Amniotic stem cell (primary cell): ENCODE measurements around the gene MPHOSPH8.
A peak's percentile ranks its signal among the peaks of the same experiment; 100 is the strongest.
"Not testable (repeated sequence)": the region's sequence is repeated elsewhere in the genome, so short reads cannot be mapped to it uniquely, and the experiment has no call there.

ENCODE experiments used
- DNase-seq: peaks from one replicate; lab custom pipeline; 2025; lab: John Stamatoyannopoulos, UW

The MPHOSPH8 gene

DNA sequence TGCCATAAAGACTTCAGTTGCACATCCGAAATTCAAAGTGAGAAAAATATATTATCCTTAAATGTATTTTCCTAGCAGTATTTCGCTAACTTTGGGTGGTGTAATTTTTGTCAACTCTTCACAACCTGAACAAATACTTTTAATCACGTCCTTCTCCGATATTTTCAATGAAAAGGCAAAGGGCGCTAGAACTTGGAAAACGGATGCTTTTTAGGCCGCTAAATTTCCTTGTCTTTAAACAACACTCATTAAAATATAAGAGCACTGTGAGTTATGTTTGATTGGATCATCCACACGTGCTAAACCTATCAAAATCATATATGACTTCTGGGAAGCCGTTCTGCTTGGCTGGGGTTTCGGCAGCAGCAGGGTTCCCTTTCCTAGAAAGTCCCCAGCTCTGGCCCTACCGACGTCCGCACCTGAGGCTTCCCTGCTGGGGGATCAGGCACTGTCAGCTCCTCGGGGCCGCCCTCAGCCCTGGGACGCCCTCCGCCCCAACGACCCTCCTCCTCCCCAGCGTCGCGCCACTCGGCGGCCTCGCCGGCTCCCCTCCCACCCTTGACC lies 462 bp upstream of the MPHOSPH8 start:
- no peak for DNase-seq

- peak; percentile 10 for DNase-seq
Observed at GRCh38 chr13:19634256-19634740, 839 bp downstream of the MPHOSPH8 start.

DNA sequence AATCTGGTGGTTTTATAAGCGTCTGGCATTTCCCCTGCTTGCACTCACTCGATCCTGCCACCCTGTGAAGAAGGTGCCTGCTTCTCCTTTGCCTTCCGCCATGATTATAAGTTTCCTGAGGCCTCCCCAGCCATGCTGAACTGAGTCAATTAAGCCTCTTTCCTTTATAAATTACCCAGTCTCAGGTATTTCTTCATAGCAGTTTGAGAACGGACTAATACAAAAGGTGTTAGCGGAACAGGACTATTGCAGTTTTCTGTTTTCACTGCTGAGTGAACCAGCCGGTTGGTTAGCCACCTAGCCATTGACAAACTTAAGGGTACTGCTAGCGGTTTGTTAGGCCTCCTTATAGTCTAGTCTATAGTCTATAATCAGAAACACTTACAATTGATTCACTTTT lies 2.5 kb downstream of the MPHOSPH8 start:
- DNase-seq: not testable (repeated sequence)

DNA sequence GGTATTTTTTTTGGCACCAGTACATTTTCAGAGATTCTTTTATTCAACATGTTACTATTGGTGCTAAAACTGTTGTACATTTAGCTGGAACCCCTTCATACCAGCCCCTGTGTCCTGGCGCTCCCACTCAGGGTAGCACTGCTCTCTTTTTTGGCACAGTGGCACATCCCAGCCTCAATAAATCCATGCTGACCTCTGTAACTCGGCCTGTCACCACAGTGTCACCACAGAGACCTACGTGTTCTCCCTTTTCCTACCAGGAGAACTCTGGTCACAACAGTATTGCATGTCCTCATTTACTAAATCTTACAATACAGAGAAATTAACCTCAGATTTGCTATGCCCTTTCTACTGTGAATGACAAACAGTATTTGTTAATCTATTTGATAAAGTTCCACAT lies 10.2 kb downstream of the MPHOSPH8 start:
- DNase-seq: no peak

DNA sequence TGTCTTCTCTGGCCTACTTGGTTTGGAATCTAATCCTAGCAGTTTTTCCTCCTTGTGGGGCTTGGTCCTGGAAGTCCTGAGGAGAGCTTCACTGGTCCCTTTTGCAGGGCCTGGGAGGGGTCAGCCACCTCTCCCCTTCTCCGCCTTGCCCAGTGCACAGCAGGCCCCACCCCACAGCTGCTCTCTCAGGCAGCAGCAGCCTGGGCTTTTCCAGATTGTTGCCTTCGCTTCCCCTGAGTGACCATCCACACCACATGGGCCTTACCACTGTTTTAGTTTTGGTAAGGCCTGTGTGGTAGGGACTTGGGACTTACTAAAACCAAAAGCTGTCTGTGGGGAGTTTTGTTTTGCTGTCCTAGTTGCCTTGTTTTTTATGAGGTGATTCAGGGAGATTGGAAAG lies 11.5 kb downstream of the MPHOSPH8 start:
- DNase-seq: no peak

DNA sequence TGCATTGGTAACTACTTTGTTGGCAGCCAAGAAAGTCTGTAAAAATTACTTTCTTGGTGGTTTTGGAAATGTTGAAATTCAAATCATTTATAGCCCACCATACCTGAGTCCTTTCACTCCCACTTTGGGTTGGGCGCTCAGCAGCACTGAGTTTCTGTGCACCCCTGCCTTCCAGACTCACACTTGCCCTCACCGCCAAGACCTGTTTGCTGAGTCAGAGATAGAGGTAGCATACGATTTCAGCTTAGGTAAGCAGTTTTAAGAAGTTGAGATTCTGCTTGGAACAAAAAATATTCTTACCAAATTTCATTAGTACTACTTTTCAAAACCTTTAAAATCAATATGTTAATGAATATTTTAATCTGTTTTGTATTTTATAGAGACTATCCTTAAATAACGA lies 12.6 kb downstream of the MPHOSPH8 start:
- no peak for DNase-seq

- DNase-seq: no peak
Observed at GRCh38 chr13:19650742-19651141, 17.3 kb downstream of the MPHOSPH8 start.

DNA sequence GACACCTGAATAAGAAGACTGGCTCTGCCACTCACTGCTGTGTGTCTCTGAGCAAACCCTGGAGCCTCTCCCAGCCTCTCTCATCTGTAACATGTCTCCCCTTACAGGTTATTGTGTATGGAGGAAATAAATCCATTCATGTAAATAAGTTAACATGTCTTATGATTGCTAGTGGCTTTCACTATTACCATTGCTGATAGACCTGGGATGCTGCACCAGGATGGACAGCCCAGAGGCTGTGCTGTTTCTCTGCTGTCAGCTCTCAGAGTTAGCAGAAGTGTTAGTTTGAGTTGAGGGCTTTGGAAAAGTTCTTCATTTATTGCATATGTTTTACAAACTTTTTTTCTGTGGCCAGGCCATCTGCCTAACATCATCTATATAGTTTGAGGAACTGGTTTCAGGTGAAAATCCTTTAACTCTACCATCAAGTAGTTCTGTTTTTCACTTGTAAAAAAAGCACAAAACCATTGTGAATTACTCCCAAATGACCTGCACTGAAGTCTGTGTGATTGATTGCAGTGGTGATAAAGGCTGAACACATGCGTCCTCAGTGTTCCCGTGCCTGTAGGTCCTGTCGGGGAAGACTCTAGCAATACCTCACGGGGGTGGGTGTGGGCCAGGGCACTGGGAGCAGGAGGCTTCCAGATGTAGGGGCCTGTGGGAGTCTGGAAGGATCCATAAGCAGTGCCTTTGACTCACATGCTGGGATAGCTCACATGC lies 24.6 kb downstream of the MPHOSPH8 start:
- no peak for DNase-seq

DNA sequence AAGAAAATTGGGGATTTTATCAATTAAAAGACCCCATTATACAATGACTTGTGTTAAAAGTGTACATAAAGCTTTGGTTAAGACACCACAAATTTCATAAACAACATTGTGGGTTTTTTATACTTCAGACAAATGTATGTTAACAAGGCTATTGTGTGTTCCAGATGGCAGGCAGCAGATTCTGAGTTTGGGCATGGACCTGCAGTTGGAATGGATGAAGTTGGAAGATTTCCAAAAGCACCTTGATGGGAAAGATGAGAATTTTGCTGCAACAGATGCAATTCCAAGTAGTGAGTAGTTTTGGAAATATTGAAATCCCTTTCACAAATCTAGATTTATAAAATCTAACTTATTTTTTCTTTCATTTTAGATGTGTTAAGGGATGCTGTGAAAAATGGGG lies 25.4 kb downstream of the MPHOSPH8 start:
- DNase-seq: no peak

- no peak for DNase-seq
Observed at GRCh38 chr13:19661126-19661525, 27.7 kb downstream of the MPHOSPH8 start.

DNA sequence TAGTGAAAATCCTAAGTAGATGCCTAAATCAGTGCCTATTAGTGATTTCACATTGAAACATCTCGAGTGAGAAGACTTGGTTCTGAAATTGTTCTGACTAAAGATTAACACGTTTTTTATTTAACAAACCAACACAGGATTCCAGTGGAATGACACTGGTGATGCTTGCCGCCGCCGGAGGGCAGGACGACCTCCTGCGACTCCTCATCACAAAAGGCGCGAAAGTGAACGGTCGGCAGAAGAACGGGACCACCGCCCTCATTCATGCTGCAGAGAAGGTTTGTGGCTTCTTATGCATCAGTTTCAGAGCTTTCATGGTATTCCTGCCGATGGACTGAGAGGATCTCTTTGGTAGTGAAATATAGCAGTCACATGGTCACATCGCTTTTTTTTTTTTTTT lies 28.1 kb downstream of the MPHOSPH8 start:
- DNase-seq: no peak

DNA sequence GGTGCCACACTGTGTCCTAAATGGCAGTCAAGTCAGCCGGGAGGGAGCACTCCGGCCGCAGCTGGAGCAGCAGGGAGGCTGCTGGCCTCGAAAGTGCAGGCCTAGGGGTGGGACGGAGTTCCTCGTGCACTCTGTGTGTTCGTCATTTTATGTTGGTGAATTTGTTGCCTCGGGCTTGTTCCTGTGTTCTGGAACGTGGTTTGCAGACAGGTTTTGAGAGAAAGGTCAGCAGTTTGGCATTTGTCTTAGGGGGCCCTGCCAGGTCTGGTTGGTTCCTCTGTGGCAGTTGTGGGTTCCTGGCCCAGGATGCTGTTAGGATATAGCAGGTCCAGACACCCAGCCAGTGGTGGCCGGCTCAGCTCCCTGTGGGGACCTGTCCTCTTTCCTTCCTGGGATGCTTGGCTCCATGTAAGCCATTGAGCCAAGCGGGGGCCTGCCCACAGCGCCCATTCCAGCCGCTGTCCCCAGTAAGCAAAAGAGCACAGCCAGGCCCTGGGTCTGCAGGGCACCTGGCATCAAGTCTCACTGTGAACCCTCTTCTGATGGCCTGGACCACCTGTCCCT lies 30.0 kb downstream of the MPHOSPH8 start:
- no peak for DNase-seq

- DNase-seq: no peak
Observed at GRCh38 chr13:19664481-19665230, 31.2 kb downstream of the MPHOSPH8 start.

DNA sequence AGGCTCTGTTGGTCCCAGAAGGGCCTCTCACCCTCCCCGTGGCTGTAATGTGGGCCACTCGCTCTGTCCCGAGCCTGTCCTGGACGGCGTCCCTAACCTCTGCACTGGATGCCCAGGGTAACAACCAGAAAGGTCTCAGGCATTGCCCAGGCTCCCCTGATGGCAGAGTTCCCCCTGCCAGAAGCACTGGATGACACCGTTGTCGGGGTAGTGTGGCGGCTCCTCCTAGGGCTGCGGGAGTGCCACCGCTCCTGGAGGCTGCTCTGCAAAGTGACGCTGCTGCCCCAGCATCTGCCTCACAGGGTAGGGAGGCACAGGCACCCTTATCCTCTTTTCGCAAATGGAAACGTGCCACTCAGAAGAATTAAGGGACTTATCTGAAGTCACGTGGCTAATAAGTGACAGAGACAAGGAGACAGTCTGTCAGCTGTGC lies 32.0 kb downstream of the MPHOSPH8 start:
- no peak for DNase-seq

GRCh38 chr13:19668778-19669177 lies 35.3 kb downstream of the MPHOSPH8 start:
- DNase-seq: no peak

DNA sequence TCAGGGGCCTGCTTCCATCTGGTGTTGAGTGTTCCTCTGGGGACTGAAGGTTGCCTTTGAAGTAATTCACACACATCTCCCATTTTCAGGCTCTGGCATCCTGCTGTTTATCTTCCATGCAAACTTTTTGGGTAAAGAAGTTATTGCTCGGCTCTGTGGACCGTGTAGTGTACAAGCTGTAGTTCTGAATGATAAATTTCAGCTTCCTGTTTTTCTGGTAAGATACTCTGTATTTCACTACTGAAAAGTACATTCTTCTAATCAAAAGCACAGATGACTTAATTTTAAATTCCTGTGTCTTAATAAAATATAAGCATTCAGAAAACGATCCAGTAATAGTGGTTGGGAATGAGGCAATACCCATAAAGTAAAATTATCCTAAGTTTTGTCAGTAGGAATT lies 36.7 kb downstream of the MPHOSPH8 start:
- DNase-seq: no peak

DNA sequence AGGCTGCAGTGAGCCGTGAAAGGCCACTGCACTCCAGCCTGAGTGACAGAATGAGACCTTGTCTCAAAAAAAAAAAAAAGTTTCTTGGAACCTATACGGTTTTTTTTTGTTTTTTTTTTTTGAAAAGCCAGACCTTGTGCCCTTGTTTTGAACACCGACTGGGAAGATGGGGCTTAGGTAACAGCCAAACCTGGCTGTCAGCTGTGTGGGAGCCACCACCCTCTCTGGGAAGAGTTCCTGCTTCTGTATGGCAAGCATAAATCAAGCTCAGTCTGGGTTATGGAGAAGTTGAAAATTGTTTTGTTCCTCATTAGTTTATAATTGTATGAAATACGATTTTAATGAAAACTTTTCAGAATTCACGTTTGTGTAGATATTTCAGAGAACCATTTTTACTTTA lies 39.5 kb downstream of the MPHOSPH8 start:
- no peak for DNase-seq

GRCh38 chr13:19673473-19674430 lies 40.3 kb downstream of the MPHOSPH8 start:
- DNase-seq: no peak

- no peak for DNase-seq
Observed at GRCh38 chr13:19674898-19675297, 41.4 kb downstream of the MPHOSPH8 start.

GRCh38 chr13:19676168-19676567 lies 42.7 kb downstream of the MPHOSPH8 start:
- DNase-seq: no peak

DNA sequence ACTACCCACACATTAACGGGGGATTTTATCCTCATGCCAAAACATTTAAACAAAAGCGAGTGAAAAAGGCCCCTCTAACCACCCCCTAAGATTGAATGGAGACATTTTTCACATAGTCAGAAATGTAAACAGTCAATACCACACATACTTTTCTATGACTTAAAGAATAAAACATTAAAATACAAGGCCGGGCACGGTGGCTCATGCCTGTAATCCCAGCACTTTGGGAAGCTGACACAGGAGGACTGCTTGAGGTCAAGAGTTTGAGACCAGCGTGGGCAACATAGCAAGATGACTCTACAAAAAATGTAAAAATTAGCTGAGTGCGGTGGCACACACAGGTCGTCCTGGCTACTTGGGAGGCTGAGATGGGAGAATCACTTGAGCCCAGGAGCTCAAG lies 47.3 kb downstream of the MPHOSPH8 start:
- no peak for DNase-seq

DNA sequence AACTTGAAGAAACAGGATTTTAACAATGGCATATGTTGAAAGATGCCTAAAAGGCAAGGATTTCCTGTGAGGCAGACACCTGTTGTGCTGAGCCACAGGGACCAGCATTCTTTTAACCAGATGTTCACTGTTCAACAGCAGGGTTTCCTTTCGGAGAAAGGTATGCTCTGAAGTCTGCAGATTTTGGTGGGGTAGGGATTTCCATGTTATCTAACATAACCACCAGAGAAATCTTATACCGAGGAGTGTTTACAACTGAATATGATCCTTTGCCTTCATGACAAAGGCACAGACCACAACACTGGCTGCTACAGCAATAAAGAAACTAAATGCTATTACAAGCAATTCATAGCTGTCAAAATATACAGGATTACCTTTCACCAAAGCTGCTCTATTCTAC lies 48.1 kb downstream of the MPHOSPH8 start:
- DNase-seq: no peak
